Activated CD8-positive, alpha-beta memory T cell treated with anti-CD3 and anti-CD28 coated beads, Interleukin-2, amount 50 U/mL, for 24 hours (primary cell): ENCODE measurements around the gene CFAP74.

Source experiments
- DNase-seq: peaks from one replicate; pipeline ENCODE4 v3.0.0-alpha.2; 2020; ENCODE audit errors: extremely low read depth

CFAP74 gene

GRCh38 chr1:2021550-2021949 lies 18.0 kb upstream of the CFAP74 start:
- no peak for DNase-seq

GRCh38 chr1:2020310-2020655 lies 16.7 kb upstream of the CFAP74 start:
- no peak for DNase-seq

GRCh38 chr1:2019571-2020309 lies 16.2 kb upstream of the CFAP74 start:
- no peak for DNase-seq

- DNase-seq, result no peak
Measured at GRCh38 chr1:2019172-2019543, 15.6 kb upstream of the CFAP74 start, which contains the start of gene GABRD. GABRD (plus strand) TSS chr1:2019345; CDS start chr1:2019424, 79 bp downstream.

- DNase-seq, result no peak
Measured at GRCh38 chr1:2018217-2019171, 14.9 kb upstream of the CFAP74 start.

GRCh38 chr1:2016123-2016522 lies 12.5 kb upstream of the CFAP74 start:
- DNase-seq, result no peak

- DNase-seq, result no peak
Measured at GRCh38 chr1:2014741-2015735, 11.5 kb upstream of the CFAP74 start.

- DNase-seq, result no peak
Measured at GRCh38 chr1:2014181-2014580, 10.6 kb upstream of the CFAP74 start.

GRCh38 chr1:2009101-2010053 lies 5.8 kb upstream of the CFAP74 start:
- DNase-seq, result no peak

GRCh38 chr1:2004856-2005255 lies 1.3 kb upstream of the CFAP74 start:
- no peak for DNase-seq

GRCh38 chr1:2001773-2002411 lies 1.7 kb downstream of the CFAP74 start:
- no peak for DNase-seq

- DNase-seq, result no peak
Measured at GRCh38 chr1:2000850-2001249, 2.7 kb downstream of the CFAP74 start.

- DNase-seq, result no peak
Measured at GRCh38 chr1:2000432-2000831, 3.2 kb downstream of the CFAP74 start.

- no peak for DNase-seq
Measured at GRCh38 chr1:1997576-1997975, 6.0 kb downstream of the CFAP74 start.

GRCh38 chr1:1996207-1996651 lies 7.4 kb downstream of the CFAP74 start:
- DNase-seq, result no peak

- no peak for DNase-seq
Measured at GRCh38 chr1:1994536-1994935, 9.1 kb downstream of the CFAP74 start.

- DNase-seq, result no peak
Measured at GRCh38 chr1:1990222-1990621, 13.4 kb downstream of the CFAP74 start.

- DNase-seq, result no peak
Measured at GRCh38 chr1:1989789-1990188, 13.8 kb downstream of the CFAP74 start.

- DNase-seq, result no peak
Measured at GRCh38 chr1:1989102-1989542, 14.5 kb downstream of the CFAP74 start.
